Measurements from ENCODE around the gene IGFBP4. TPM values are rescaled to one million over a fixed set of nuclear protein-coding genes. Genes with fewer than 3 reads are reported as not detected.

The IGFBP4 gene
- polyA plus RNA-seq, 1 of the 3 experiments (the other 2 are of a cell fraction): 128 TPM

- H3F3A ChIP-seq (replicated peaks; ENCODE audit: insufficient read depth): peaks cover 9% of the 10 kb centered on the region
- H3K9me2 ChIP-seq: no peaks in the 10 kb centered on the region
- H3K9ac ChIP-seq: peak overlapping the region; percentile 31; the same call in 1 of the 2 replicates
- H4K20me1 ChIP-seq (ENCODE audit: insufficient read depth): no peaks in the 10 kb centered on the region
- peak overlapping the region; percentile 43 to 64 for H3K4me3 ChIP-seq (ENCODE audit: low read depth in 2 of 2, low read length in 1 of 2)
- peak overlapping the region; percentile 37 to 81; a peak in 3 of 4 replicates for H3K27ac ChIP-seq (ENCODE audit: low read depth in 2 of 2, low read length in 1 of 2)
- peaks cover 0 to 4% of the 10 kb centered on the region in 2 experiments for H3K36me3 ChIP-seq (replicated peaks in 1 of 2; ENCODE audit: control insufficient read depth in 1 of 2, insufficient read depth in 2 of 2, low read length in 1 of 2)
- no peaks in the 10 kb centered on the region for H3K9me3 ChIP-seq
- H2AFZ ChIP-seq (ENCODE audit: low read depth): peak overlapping the region; percentile 85
- no peak for DNase-seq
- H3K79me2 ChIP-seq (ENCODE audit: insufficient read depth): peaks cover 43% of the 10 kb centered on the region
- TF ChIP-seq SMC3 (IDR thresholded peaks at IDR 0.05; ENCODE audit: low read depth, low read length): no peak
- TF ChIP-seq TCF12 (IDR thresholded peaks at IDR 0.05): no peak
- no peak for TF ChIP-seq FOXM1 (IDR thresholded peaks at IDR 0.05; ENCODE audit: low read depth)
- TF ChIP-seq TEAD4 (IDR thresholded peaks at IDR 0.05; ENCODE audit: borderline replicate concordance, insufficient read depth): no peak
- no peak for TF ChIP-seq ZBTB33 (IDR thresholded peaks at IDR 0.05; ENCODE audit: borderline replicate concordance, low read depth)
- TF ChIP-seq RAD21 (IDR thresholded peaks at IDR 0.05; ENCODE audit: low read length): no peak
- TF ChIP-seq SIN3A (IDR thresholded peaks at IDR 0.05; ENCODE audit: borderline replicate concordance, low read depth, low read length): no peak
- TF ChIP-seq MAX (IDR thresholded peaks at IDR 0.05; ENCODE audit: low read depth): no peak
- TF ChIP-seq RFX5 (IDR thresholded peaks at IDR 0.05; ENCODE audit: low read length): no peak
- peak overlapping the region; percentile 64 for H3K4me2 ChIP-seq
- no peaks in the 10 kb centered on the region for H3K27me3 ChIP-seq (ENCODE audit: insufficient read depth)
- H3K4me1 ChIP-seq (ENCODE audit: control insufficient read depth in 1 of 2, insufficient read depth in 2 of 2, low read depth in 1 of 2, low read length in 1 of 2): peaks cover 0 to 10% of the 10 kb centered on the region in 2 experiments; a peak in 2 of 4 replicates
- 77% methylated on average over 16 of the region's 16 CpGs for WGBS (ENCODE audit: low lambda C conversion rate)
- CTCF ChIA-PET: interaction anchor here (0.6 to 16.1 kb wide), 17 partner anchors 8 to 227 kb away, joined by 3 to 175 read pairs (median 5); no protein-coding TSS in a partner anchor
- POLR2A ChIA-PET: interaction anchor here (1.0 to 1.5 kb wide), 8 partner anchors 15 to 124 kb away, joined by 3 to 5 read pairs (median 4); no protein-coding TSS in a partner anchor
These were observed 24.9 kb upstream of the IGFBP4 start for GRCh38 chr17:40418428-40418706.

- H3K36me3 ChIP-seq (replicated peaks in 1 of 2; ENCODE audit: control insufficient read depth in 1 of 2, insufficient read depth in 2 of 2, low read length in 1 of 2): no peaks in the 10 kb centered on the region
- WGBS (ENCODE audit: low lambda C conversion rate): 84% methylated on average over 9 of the region's 11 CpGs
- peaks cover 0 to 10% of the 10 kb centered on the region in 2 experiments; a peak in 2 of 4 replicates for H3K4me1 ChIP-seq (ENCODE audit: control insufficient read depth in 1 of 2, insufficient read depth in 2 of 2, low read depth in 1 of 2, low read length in 1 of 2)
- peaks cover 30% of the 10 kb centered on the region for H3K79me2 ChIP-seq (ENCODE audit: insufficient read depth)
- peak overlapping the region; percentile 13; the same call in 1 of the 2 replicates for H2AFZ ChIP-seq (ENCODE audit: low read depth)
- no peak overlapping the region for H3K4me3 ChIP-seq (ENCODE audit: low read depth in 2 of 2, low read length in 1 of 2)
- H3K4me2 ChIP-seq: no peak overlapping the region
- CTCF ChIA-PET: interaction anchor here (0.6 to 16.1 kb wide), 9 partner anchors 9 to 140 kb away, joined by 4 to 175 read pairs (median 5); no protein-coding TSS in a partner anchor
- POLR2A ChIA-PET: interaction anchor here (1.1 to 1.6 kb wide), 2 partner anchors 58 to 112 kb away, joined by 3 to 4 read pairs; no protein-coding TSS in a partner anchor
- TF ChIP-seq FOSL2 (IDR thresholded peaks at IDR 0.05; ENCODE audit: borderline replicate concordance, low read depth): no peak
- TF ChIP-seq RCOR1 (IDR thresholded peaks at IDR 0.05; ENCODE audit: low read length): 0 out of 2 replicates have a peak, but pooled peaks have one; percentile 62
- TF ChIP-seq TEAD4 (IDR thresholded peaks at IDR 0.05; ENCODE audit: borderline replicate concordance, insufficient read depth): no peak
- H3K9me3 ChIP-seq: no peaks in the 10 kb centered on the region
- no peaks in the 10 kb centered on the region for H3K9me2 ChIP-seq
- no peaks in the 10 kb centered on the region for H3K27me3 ChIP-seq (ENCODE audit: insufficient read depth)
- peak overlapping the region in 1 of 2 experiments; percentile 29; a peak in 1 of 4 replicates for H3K27ac ChIP-seq (ENCODE audit: low read depth in 2 of 2, low read length in 1 of 2)
- peak; percentile 47 for DNase-seq
- H3F3A ChIP-seq (replicated peaks; ENCODE audit: insufficient read depth): peaks cover 4% of the 10 kb centered on the region
- H3K9ac ChIP-seq: no peak overlapping the region
- H4K20me1 ChIP-seq (ENCODE audit: insufficient read depth): no peaks in the 10 kb centered on the region
These were observed 23.5 kb upstream of the IGFBP4 start for GRCh38 chr17:40419559-40420331.
